Activated T-helper 9 cell treated with anti-CD3 and anti-CD28 coated beads, Interleukin-2, amount 50 U/mL, for 16 hours (primary cell): Measurements from ENCODE around the gene HHIP.

ENCODE experiments used
- DNase-seq: peaks from one replicate; pipeline ENCODE4 v3.0.0-alpha.2; 2020; ENCODE audit warnings: low read depth

Gene HHIP

DNA sequence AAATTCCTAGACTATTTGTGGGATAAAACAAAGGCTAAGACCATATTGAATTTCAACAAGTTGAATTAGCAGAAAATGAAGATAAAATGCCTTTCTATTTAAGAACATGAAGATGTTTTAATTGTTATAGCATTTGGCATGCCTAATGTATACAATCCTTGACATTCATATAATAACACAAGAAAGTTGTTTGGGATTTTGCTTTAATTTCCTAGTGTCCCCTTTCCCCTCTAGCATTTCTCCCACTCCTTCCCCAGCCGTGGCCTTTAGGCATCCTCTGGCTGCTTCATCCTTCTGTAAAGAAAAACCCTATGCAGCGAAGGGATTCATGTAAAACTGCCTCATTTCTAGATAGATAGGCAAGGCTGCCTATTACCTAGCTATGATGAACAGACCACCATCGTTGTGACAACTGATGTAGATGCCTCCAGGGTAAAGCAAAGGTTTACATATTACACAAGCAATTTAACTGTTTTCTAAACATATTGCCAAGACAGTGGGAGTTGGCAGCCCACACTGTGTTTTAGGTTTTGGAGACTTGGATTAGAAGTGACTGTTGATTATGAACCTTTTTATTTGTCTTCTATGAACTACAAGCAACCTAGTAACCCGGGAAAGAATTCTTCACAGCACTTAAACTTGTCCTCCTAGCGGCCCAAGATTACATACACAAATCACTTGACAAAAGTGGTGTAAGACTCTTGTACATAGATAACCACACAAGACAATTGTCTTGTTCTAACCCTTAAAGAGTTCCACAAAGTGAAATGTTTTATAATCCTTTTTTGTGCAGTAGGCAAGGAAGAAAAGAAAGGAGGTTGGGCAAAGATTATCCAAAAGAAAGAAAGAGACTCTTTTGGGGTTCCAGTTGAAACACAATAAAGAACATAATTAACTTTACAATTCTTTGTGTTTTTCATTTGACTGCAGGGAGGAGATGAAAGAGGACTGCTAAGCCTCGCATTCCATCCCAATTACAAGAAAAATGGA, 59.9 kb downstream of the HHIP start:
- DNase-seq: no peak

DNA sequence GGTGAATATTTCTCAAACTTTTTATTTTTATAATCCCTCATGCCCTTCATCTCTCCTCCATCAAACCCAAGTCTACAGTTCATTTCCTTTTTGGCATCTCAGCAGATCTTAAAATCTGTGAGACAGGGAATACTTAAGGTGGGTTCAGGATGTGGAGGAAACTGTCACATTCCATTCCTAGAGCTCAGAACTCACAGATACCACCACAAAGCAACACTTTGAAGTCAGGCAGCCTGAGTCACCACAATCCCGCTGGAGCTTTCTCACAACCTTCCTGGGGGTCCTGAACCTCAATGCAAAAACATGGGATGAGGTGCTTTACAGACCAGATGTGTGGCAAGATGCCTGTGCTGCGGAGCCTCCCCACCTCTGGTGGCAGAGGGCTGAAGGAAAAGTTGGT, 63.2 kb downstream of the HHIP start:
- DNase-seq: no peak

DNA sequence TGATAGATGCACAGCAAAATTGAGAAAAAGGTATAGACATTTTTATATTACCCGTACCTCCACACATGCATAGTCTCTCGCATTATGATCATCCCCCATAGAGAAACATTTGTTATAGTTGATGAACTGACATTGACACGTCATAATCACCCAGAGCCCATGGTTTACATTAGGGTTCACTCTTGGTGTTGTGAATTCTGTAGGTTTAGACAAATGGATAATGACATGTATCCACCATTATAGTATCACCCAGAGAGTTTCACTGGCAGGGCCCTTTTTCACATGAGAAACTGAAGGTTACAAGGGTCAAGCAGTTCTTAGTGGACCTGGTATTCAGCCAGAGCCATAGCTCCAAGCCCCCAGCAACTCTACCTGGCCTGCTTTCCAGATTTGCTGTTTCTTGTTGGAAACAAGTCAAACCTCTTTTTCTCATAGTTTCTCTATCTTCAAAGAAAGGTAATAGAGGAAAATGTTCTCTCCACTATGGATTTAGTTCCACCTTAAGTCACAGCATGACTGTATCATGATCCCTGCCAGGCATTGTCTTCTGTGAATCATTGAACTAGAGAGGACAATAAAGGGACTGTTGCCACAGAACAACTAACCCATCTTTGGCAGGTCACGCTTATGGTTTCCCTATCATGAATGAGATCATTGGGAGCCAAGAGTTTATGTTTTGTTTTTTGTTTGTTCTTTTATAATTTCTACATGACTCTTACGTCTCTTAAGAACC, 64.0 kb downstream of the HHIP start:
- no peak for DNase-seq

DNA sequence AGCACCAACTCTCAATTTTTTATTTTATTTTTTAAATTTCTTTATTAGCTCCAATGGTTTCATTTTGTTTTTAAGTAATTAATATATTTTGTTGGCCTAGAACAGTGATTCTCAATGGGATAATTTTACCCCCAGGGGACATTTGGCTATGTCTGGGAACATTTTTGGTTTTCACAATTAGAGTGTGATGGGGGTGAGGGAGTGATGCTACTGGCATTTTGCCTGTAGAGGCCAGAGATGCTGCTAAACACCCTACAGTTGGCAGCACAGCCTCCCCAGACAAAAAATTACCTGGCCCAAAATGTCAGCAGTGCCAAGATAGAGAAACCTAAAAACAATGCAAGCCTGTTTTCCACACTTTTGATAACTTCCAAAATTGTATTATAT, 64.6 kb downstream of the HHIP start:
- DNase-seq: no peak

DNA sequence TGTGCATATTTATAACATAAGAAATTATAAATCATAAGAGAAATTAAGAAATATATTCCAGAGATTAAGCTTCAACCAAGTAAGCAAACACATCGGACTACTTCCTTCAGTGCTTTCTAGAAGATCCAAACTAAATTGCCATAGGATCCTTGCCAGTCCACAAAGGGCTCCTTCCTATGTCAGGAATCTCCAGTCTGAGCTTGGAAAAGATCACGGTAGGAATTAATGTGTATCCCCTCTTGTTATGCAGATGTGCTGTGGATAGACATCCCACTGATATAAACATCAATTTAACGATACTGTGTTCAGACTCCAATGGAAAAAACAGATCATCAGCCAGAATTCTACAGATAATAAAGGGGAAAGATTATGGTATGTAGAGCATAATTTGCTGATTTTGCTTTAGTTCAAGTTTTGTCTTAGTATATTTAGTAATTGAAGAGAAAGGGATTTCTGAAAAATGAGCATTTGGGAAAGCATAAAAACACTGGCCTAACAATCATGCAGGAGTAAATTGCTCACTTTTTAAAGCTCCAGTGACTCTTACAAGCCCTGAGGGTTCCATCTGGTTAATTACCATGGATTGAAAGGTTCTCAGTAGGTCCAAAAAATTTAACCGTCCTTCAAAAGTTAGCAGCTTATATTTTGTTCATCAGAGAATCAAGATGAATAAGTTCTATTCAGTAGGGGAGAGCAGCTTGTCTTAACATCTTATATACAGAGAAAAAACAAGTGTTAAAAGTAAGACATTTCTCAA, 65.9 kb downstream of the HHIP start:
- no peak for DNase-seq

DNA sequence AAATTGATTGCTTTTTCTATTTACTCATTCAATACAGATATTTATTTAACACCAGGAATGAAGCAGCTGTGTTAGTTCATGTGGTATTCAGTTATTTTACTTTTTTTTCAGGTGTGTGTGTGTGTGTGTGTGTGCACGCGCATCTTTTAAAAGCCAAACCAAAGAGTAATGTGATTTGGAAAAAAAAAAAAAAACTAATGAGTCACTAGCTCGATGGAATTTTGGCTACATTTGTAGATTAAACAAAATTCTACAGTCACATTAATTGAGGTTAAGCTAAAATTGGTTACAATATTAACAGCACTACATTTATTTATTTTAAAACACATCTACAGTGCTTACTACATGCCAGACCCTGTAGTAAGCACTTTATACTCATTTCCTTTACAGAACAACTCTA, 66.8 kb downstream of the HHIP start:
- no peak for DNase-seq

DNA sequence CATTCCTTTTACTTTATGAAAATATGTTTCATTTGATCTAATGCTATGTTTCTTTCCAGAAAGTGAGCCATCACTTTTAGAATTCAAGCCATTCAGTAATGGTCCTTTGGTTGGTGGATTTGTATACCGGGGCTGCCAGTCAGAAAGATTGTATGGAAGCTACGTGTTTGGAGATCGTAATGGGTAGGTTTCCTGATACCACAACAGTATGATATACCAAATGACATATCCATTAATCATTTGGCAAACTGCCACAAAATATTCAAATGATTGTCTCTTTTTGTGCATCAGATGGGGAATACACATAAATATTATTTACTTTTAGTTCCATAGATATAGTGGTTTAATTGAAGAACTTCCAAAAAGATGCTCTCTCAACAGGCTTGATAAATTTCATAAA, 68.2 kb downstream of the HHIP start:
- DNase-seq: no peak

DNA sequence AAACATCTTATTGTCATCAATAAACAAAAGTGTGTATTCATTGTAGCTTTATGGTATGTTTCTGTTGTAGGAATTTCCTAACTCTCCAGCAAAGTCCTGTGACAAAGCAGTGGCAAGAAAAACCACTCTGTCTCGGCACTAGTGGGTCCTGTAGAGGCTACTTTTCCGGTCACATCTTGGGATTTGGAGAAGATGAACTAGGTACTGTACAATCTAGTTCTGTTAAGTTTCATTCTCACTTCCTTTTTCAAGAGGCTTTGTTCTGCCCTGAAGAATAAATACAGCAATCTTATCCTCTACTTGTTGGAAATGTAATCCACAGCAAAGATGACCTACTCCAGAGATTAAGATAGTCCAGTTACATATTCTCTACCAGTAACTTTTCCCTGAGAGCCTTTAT, 69.3 kb downstream of the HHIP start:
- DNase-seq: no peak

DNA sequence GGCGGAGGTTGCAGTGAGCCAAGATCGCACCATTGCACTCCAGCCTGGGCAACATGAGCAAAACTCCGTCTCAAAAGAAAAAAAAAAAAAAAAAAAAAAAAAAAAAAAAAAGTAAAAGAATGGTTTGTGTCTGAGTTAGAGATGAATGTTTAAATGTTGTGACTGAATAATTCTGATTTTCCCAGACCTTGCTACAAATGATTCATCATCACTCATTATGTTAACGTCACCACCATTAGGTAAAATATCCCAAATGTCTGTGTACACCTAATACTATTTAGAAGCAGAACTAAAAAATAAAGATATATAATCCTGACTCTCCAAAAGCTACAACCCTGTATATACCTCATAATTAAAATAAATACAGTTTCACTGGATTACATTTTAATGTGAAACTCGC, 70.8 kb downstream of the HHIP start:
- no peak for DNase-seq

DNA sequence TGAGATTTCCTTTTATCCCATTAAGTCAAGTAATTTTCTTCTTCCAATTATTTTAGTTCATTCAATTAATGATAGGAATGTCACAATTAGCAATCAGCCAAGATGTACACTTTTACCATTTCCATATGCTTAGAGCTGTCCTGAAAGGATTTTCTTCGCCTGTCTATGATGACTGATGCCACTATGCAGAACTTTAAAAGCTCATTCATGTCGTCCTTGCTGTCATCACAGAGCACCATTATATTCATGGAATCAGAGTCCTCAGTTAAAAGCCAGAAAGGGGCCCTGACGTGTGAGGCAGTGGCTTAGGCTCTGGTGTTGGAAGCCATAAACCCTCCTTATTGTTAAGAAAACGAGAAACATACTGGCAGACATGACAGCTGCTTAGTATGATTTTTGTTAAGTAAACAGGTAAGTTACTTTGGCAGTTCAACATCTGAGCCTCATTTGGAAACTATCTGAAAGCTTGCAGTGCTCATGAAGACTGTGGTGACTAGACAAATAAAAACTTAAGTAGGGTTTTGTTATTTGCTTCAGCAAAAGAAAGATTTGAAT, 73.1 kb downstream of the HHIP start:
- DNase-seq: no peak

DNA sequence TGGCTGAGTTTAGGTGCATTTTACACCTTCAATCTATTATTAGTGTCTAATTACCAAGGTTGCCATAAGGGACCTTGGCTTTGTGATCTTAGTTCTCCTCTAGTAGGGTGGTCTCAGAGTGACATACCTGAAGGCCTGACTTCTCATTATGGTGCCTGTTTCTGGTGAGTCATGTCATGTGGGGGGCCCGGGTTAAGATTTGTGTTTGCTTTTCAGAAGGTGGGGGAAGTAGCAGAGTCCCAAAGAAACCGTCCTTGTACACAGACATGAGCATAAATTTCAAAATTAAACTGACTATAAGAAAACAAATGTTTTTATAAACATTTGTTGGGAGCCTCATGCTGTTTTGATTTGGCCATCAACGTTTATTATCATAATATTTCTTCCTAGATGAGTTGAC, 74.5 kb downstream of the HHIP start:
- no peak for DNase-seq

DNA sequence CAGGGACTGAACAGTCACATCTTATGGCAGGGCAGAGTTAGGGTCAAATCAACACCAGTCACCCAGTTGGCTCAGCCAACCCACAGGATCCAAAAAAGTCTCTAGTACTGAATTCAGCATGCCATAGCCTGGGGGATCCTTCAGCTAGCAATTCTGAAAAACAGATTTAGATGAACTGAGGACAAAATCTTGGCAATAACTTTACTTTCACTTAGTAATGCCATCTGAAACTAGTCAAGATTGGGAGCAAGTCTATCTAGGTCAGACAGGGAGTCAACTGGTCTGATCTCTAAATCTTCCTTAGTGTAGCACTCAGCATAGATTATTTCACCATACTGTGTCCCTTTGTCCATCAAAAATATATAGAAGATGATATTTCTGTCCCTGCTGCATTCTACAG, 76.0 kb downstream of the HHIP start:
- no peak for DNase-seq

DNA sequence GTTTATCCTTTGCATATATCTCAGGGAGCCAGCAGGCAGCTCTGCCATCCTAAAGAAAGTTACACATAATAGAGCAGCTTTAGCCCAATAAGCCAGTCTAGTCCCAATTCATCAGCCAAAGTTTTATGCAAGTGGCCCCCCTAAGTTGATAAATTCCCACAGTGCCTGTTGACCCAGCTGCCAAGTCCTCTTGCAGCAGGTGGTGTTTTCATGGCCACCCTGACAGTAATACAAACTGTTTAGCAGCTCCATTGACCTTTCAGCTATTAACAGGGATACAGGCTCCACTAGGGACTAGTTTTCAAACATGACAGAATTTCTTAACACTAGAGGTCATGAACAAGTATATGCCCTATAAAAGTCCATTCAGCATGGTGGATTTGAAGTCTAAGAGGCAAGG, 77.5 kb downstream of the HHIP start:
- no peak for DNase-seq

DNA sequence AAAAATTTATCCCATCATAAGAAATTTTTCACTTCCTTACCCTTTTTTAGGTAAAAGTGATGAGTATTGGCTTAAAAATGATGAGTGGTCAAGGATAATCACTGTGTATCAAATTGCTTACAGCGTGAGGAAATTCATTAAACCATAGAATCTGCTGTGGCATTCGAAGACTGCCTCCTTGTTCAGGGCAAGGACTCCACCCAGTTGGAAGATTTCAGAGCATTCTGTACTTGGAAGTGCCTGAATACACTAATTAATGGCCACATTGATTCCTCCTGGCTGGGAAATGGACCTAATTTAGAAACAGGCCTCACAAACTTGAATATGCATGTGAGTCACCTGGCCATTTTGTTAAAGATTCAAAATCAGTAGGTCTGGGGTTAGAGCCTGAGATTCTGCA, 83.2 kb downstream of the HHIP start:
- DNase-seq: no peak

DNA sequence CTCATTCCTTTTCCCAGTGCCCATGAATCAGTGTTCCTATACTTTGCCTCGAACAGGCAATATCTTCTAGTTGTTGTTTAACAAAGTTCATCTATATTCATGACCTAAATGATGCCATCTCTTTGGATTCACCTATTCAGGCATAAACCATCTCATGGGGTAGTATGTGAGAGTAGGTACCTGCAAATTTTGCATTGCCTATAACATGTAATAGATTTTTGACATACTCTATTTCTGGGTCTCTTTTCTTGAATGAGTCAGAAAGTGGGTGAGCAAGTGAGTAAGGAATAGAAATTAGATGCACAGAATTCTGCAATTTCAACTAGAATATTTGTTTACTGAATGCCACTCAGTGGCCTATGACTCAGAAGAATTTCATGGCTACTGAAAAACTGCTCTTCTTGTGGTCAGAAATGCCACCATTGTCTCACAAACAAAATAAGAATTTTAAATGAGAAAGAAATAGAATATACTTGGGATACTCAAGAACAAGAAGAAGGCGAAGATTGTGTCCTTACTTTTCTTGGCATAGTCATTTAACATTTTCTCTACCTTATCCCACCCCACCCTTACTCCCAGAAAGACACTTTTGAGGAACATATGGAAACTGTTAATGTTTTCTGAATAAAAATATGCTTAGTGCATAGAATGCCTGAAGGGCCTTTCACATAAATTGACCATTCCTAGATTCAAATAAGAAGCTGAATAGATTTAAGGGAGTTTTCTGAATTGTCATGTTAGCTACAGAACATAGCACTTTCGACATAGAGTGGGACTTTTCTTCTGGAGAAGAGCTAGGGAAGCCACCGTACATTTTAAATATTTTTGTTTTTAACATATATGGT, 86.8 kb downstream of the HHIP start:
- no peak for DNase-seq

DNA sequence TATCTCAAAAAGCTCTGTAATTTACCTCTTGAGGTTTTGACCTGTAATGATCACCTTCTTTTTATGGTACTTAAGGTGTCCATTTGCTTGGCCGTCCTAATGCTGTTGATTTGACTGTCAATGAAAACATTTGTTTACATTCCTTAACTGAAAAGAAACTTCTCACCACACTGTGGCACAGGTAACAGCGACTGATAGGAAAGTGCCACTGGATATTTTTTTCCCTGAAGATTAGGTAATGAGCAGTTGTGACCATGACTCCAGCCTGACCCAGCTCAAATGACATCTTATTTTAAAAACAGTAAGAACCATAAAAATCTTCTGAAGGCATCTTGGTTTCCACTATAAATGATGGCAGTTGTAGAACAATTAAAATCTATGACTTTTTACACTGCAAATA, 87.6 kb downstream of the HHIP start:
- no peak for DNase-seq

DNA sequence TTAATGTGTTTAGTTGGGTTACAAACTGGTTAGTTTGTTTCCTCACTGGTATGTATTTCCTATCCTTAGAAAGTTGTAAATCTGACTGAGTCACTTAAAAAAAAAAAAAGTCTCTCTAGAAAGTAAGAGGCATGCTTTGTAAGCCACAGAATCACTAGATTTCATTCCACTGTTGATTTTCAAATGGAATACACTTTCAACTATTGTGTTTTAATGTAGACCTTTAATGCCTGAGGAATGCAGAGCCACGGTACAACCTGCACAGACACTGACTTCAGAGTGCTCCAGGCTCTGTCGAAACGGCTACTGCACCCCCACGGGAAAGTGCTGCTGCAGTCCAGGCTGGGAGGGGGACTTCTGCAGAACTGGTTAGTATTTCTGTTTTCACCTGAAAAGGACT, 88.6 kb downstream of the HHIP start:
- no peak for DNase-seq

DNA sequence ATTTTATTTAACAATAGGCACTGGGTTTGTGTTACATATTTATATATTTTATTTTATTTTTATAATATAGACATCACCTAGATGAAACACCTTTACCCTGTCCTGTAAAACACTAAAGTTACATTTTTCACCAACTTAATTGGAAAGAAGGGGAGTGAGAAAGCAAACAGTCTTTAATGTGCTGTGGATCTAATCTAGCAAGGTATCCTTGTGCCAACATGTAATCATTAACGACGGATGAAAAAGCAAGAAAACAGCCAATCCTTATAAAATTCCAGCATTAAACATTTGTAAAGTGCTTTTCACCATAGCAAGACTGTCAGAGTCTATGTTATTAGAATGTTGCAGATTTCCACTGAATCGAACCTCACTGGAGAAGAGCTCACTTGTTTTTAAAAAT, 92.7 kb downstream of the HHIP start:
- DNase-seq: no peak

DNA sequence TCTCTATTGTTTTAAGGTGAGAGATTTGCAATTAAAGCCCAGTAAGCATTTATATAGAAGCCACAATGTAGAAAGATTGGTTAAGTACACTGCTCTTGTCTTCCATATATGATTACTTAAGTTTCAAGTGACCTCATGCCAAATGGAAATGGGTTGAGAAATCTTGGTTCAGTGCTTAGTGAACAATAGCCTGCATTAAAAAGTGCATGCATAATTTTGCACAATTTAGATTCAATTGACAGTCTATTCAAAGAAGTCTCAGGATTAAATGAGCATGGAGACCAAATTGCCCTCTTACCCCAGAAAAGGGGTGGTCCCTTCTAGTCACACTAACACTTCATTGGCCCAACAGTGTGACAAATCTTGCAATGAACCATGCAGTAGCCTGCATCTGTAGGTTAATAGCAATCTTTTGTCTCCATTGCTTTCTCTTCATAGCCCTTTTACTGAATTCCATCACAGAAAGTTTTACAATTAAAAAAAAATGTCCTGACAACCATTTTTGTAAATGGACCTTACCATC, 93.6 kb downstream of the HHIP start:
- no peak for DNase-seq

DNA sequence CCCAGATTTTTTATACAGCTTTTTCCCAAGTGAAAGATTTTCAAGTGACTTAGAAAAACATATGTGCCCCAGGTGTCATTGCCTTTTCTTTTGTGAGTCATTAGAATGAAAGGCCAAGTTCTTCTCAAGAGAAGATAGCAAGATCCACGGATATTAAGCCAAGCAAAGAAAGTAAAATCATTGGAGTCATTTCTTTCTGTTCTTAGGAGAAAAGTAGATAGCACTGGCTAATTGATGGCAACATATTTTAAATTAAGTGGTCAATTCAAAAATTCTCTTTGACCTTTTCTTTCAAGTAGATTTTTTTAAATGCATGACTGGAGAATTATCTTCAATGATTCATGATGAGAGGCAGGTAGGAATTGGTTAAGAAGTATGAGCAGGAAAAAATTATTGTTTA, 94.4 kb downstream of the HHIP start:
- no peak for DNase-seq
